Endodermal cell (in vitro differentiated cells): ENCODE measurements around the gene AOPEP. TPM values are rescaled to one million over a fixed set of nuclear protein-coding genes. Genes with fewer than 3 reads are reported as not detected.
A peak's percentile ranks its signal among the peaks of the same experiment; 100 is the strongest.

Experiments used
- DNase-seq: peaks from one replicate; pipeline ENCODE4 v3.0.0-alpha.2; 2017
- H3K27ac ChIP-seq: 2 replicates; pipeline ENCODE4 v1.5.1; 2013; ENCODE audit warnings: mild to moderate bottlenecking, low read depth, low read length, moderate library complexity
- H3K27me3 ChIP-seq: 2 replicates; pipeline ENCODE4 v1.6.1; 2013; ENCODE audit warnings: mild to moderate bottlenecking, low read length, moderate library complexity; ENCODE audit not compliant: insufficient read depth, control insufficient read depth, poor library complexity, severe bottlenecking
- H3K36me3 ChIP-seq: 2 replicates; pipeline ENCODE4 v1.7.0; 2013; ENCODE audit warnings: mild to moderate bottlenecking, low read length, moderate library complexity; ENCODE audit not compliant: control insufficient read depth, insufficient read depth
- H3K4me1 ChIP-seq: one replicate; pipeline ENCODE4 v1.7.0; 2013; ENCODE audit warnings: low read length; ENCODE audit not compliant: control insufficient read depth, insufficient read depth
- H3K4me3 ChIP-seq: 2 replicates; pipeline ENCODE4 v1.5.1; 2013; ENCODE audit warnings: mild to moderate bottlenecking, low read length, moderate library complexity
- H3K9ac ChIP-seq: 2 replicates; pipeline ENCODE4 v1.6.1; 2013; ENCODE audit warnings: mild to moderate bottlenecking, low read length, moderate library complexity; ENCODE audit not compliant: poor library complexity, severe bottlenecking; ENCODE audit errors: extremely low read depth
- H3K9me3 ChIP-seq: 2 replicates; pipeline ENCODE4 v1.6.1; 2013; ENCODE audit warnings: mild to moderate bottlenecking, low read length, moderate library complexity; ENCODE audit not compliant: control insufficient read depth
- H3K27ac Mint-ChIP-seq: 2 replicates; pipeline ENCODE4 v1.8.0; 2020; ENCODE audit warnings: mixed read lengths
- H3K27me3 Mint-ChIP-seq: 2 replicates; pipeline ENCODE4 v1.8.0; 2021; ENCODE audit warnings: mild to moderate bottlenecking, mixed read lengths; ENCODE audit not compliant: insufficient read depth
- H3K36me3 Mint-ChIP-seq: 2 replicates; pipeline ENCODE4 v1.8.0; 2020; ENCODE audit warnings: low read depth, mixed read lengths
- H3K4me1 Mint-ChIP-seq: 2 replicates; pipeline ENCODE4 v1.8.0; 2020; ENCODE audit warnings: mixed read lengths
- H3K4me3 Mint-ChIP-seq: 2 replicates; pipeline ENCODE4 v1.8.0; 2020; ENCODE audit warnings: mild to moderate bottlenecking, moderate library complexity, mixed read lengths
- H3K9me3 Mint-ChIP-seq: 2 replicates; pipeline ENCODE4 v1.8.0; 2020; ENCODE audit warnings: mild to moderate bottlenecking, mixed read lengths
- WGBS, 2 experiments: methylation state at CpG; one replicate each; pipeline versions ENCODE4 v1.1.5 to v1.1.7; 2013; ENCODE audit warnings: missing lambda C conversion rate in 2 of 2, mixed read lengths in 1 of 2; ENCODE audit not compliant: insufficient coverage in 1 of 2, insufficient read length in 1 of 2; 5-methylcytosine and 5-hydroxymethylcytosine counted together
- total RNA-seq, 2 donors: library from RNA; stranded (reverse); fragmentation: NEBNext Ultra II Directional in 1 of 2; extraction: Animal tissue kit (Norgen Biotek cat#: 25700) in 1 of 2; gene quantifications; 2 replicates in 1 of 2; 3 replicates in 1 of 2; pipeline ENCODE4 v1.2.1, GENCODE V29; 2021
- TF ChIP-seq, protein P1 (sequence below): fragments of 200-600 bp; sonication (generic); conservative IDR thresholded peaks from 2 replicates; pipeline ENCODE4 v1.5.0; 2021; ENCODE audit warnings: antibody characterized with exemption, mild to moderate bottlenecking

Gene AOPEP
- total RNA-seq, 2 donors from 2014 or later: 23.4 to 33.7 TPM

DNA sequence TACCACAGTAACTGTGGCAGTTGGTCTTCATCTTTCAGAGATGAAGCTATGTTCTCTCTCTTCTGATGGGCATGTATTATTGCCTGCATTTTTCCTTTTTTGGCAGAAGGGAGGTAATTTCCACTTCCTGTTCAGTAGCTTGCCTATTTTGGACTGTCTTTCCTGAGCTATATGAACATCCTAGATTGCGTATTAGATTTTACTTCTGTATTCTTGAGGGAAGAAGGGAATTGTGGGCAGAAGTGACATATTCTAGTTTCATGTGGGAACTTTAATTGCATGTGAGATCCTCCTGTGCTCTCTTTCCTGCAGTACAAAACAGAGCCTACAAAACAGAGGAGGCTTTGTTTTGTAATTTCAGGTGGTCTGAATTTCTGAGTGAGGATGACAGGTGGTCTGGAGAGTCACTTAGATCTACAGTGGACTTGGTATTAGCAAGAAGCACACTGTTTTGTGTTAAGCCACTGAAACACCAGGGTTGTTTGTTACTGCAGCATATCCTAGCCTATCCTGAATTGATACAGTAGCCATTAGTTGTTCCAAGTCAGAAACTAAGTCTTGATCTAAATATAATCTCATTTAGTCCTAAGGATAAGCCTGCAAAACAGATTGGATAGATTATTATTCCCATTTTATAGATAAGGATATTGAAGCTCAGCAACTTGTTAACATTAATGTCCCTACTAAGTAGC, 68.1 kb downstream of the AOPEP start:
- WGBS, 2 experiments: 89% methylated on average over 1 of the region's 1 CpG; no CpG with 5 or more reads in 1 of the 2 experiments
- TF ChIP-seq, protein P1, sequence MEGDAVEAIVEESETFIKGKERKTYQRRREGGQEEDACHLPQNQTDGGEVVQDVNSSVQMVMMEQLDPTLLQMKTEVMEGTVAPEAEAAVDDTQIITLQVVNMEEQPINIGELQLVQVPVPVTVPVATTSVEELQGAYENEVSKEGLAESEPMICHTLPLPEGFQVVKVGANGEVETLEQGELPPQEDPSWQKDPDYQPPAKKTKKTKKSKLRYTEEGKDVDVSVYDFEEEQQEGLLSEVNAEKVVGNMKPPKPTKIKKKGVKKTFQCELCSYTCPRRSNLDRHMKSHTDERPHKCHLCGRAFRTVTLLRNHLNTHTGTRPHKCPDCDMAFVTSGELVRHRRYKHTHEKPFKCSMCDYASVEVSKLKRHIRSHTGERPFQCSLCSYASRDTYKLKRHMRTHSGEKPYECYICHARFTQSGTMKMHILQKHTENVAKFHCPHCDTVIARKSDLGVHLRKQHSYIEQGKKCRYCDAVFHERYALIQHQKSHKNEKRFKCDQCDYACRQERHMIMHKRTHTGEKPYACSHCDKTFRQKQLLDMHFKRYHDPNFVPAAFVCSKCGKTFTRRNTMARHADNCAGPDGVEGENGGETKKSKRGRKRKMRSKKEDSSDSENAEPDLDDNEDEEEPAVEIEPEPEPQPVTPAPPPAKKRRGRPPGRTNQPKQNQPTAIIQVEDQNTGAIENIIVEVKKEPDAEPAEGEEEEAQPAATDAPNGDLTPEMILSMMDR: no peak
- no peak overlapping the region for H3K4me3 ChIP-seq
- H3K9me3 ChIP-seq: no peaks in the 10 kb centered on the region
- Mint-ChIP-seq H3K27ac (no peak overlapping the region), H3K36me3 (peaks cover 47% of the 10 kb centered on the region), H3K4me1 (no peaks in the 10 kb centered on the region), H3K4me3 (no peak overlapping the region), H3K27me3 (no peaks in the 10 kb centered on the region), H3K9me3 (no peaks in the 10 kb centered on the region)
- peaks cover 48% of the 10 kb centered on the region for H3K36me3 ChIP-seq
- no peak overlapping the region for H3K27ac ChIP-seq
- no peaks in the 10 kb centered on the region for H3K4me1 ChIP-seq
- H3K9ac ChIP-seq: no peak overlapping the region
- H3K27me3 ChIP-seq: no peaks in the 10 kb centered on the region
- DNase-seq: no peak

DNA sequence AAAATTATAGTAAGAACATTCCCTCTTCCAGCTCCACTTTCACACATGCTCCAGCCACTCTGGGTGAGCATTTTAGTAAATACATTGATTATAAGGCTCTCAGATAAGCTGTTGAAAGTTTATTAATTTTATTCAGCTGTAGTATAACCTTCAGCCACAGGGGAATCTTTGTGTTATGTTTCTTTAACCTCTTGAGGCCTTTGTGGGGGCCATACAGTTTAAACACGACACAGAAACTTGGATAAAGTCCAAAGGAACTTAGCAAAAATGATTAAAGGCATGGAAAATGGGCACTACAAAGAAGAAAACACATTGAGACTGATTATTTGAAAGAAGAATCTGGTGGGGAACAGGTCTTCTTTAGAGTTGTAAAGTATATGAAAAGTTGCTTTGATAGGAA, 70.2 kb downstream of the AOPEP start:
- H3K27me3 Mint-ChIP-seq: no peaks in the 10 kb centered on the region
- TF ChIP-seq, protein P1: peak; percentile 12
- H3K27ac Mint-ChIP-seq: no peak overlapping the region
- H3K9me3 ChIP-seq: no peaks in the 10 kb centered on the region
- no peak overlapping the region for H3K4me3 ChIP-seq
- no peaks in the 10 kb centered on the region for H3K4me1 ChIP-seq
- H3K4me1 Mint-ChIP-seq: no peaks in the 10 kb centered on the region
- no peaks in the 10 kb centered on the region for H3K27me3 ChIP-seq
- peaks cover 52% of the 10 kb centered on the region for H3K36me3 Mint-ChIP-seq
- 73 to 93% methylated on average over 1 of the region's 1 CpG for WGBS, 2 experiments
- H3K27ac ChIP-seq: no peak overlapping the region
- no peak overlapping the region for H3K4me3 Mint-ChIP-seq
- no peaks in the 10 kb centered on the region for H3K9me3 Mint-ChIP-seq
- no peak overlapping the region for H3K9ac ChIP-seq
- peak; percentile 2 for DNase-seq
- H3K36me3 ChIP-seq: peaks cover 49% of the 10 kb centered on the region

DNA sequence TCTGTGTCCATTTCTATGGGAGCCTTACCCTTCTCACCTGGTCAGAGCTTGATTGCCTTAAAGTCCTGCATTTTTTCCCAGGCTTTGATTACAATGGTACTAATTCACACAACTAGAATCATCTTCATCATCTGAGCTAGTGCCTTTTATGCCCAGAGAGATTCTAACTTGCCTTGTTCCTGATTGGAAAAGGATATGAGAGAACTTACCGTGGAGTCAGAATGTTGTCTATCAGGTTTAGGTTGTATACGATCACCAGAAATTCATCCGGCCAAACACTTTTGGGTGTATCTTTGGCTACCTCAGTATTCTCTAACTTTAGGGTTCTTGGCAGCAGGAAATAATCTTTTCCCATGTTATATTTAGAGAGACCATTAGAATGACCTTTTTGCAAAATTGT, 71.7 kb downstream of the AOPEP start:
- Mint-ChIP-seq H3K27me3 (no peaks in the 10 kb centered on the region), H3K4me3 (no peak overlapping the region), H3K4me1 (no peaks in the 10 kb centered on the region), H3K27ac (no peak overlapping the region), H3K36me3 (peaks cover 44% of the 10 kb centered on the region), H3K9me3 (no peaks in the 10 kb centered on the region)
- Histone ChIP-seq H3K9me3 (no peaks in the 10 kb centered on the region), H3K9ac (no peak overlapping the region), H3K4me3 (no peak overlapping the region), H3K36me3 (peaks cover 50% of the 10 kb centered on the region), H3K27ac (no peak overlapping the region), H3K4me1 (no peaks in the 10 kb centered on the region), H3K27me3 (no peaks in the 10 kb centered on the region)
- 95% methylated on average over 3 of the region's 3 CpGs for WGBS, 2 experiments
- TF ChIP-seq, protein P1: no peak
- no peak for DNase-seq
